GM20000 (cell line): Measurements from ENCODE around the gene ELP5.

ENCODE experiments used
- DNase-seq: peaks from one replicate; pipeline ENCODE4 v3.0.0; 2012; ENCODE audit warnings: low spot score
- TF ChIP-seq, protein P1 (sequence below): IDR thresholded peaks from 2 replicates; pipeline ENCODE4 v1.5.1; 2012; ENCODE audit warnings: mild to moderate bottlenecking, control low read depth; ENCODE audit errors: extremely low read depth, missing control alignments

ELP5 gene

DNA sequence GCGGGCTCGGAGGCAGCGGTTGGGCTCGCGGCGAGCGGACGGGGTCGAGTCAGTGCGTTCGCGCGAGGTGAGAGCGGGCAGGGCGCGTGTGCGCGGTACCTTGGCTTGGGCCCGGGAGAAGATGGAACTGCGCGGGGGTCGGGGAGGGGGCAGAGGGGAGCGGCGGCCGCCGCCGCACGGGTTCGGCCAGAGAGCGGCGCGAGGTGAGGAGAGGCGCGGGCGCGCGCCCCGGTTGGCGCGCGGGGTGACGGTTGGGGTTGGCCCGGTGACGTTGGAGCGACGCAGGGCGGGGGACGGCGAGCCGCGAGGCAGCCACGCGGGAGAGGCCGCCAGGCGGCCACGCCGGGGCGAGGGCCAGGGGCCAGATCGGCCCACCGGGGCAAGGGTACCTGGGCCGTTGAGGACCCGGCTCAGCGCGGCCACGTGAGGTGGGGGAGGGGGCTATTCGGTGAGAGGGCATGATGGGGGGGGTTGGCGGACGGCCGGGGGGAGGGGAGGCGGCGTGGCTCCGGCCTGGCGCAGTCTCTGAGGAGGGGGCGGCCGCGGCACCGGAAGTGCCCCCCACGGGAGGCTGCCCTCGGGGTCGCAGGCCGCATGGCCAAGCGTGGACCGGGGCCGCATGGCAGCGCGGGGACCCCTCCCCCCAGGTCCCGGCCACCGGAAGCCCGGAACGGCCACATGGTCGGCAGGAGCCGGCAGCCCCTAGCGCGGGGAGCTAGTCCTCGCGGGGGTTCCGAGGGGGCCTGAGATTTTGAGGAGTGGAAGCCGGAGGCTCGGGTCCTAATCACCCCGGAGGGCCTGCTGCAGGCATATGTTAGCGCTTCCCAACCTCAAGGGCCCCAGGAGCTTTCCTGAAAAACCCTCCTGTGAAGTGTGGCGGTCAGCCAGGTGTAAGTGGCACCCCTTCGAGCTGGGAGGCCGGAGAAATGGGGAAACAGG lies 55.9 kb downstream of the ELP5 start:
- no peak for DNase-seq
- TF ChIP-seq, protein P1, sequence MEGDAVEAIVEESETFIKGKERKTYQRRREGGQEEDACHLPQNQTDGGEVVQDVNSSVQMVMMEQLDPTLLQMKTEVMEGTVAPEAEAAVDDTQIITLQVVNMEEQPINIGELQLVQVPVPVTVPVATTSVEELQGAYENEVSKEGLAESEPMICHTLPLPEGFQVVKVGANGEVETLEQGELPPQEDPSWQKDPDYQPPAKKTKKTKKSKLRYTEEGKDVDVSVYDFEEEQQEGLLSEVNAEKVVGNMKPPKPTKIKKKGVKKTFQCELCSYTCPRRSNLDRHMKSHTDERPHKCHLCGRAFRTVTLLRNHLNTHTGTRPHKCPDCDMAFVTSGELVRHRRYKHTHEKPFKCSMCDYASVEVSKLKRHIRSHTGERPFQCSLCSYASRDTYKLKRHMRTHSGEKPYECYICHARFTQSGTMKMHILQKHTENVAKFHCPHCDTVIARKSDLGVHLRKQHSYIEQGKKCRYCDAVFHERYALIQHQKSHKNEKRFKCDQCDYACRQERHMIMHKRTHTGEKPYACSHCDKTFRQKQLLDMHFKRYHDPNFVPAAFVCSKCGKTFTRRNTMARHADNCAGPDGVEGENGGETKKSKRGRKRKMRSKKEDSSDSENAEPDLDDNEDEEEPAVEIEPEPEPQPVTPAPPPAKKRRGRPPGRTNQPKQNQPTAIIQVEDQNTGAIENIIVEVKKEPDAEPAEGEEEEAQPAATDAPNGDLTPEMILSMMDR: no peak

DNA sequence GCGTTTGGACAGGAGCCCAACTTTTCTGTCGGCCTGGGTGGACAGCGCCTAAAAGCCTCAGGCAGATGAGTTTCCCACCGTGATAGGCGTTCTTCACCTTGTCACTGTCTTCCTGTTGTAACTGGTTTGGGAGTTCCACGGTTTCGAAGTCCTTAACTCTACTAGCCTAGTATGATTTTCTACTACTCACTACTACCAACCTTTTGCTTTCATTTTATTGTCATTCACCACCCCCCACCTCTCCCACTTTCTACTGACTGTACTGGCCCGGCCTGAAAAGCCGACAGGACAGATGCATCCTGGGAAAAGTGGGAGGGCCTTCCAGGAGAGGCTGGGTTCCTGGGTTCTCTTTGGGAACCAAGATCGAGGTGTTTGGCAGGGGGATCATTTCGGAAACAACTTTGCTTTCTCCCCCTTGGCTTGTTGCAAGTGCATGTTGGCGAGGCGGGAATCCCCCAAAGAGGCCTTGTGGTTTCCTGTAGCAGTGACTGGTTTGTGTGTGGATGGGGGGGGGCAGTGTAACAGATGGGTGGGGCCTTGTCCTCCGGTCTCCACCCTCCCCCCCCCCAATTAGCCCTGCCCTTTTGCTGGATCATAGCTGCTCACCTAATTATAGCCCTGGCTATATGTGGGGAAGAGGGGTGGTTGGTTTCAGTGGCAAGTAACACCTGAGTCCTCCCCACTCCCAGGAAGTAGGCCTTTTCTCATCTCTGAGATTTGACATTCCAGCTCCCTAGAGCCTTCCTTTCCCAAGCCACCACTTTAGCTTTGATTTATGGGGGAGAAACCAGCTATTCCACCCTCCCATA lies 56.8 kb downstream of the ELP5 start:
- TF ChIP-seq, protein P1: no peak
- peak; percentile 86 for DNase-seq
